NCI-H345 treated with DMSO at 0.1 percent for 48 hours (cell line): ENCODE data around the gene SBF1.
"Not testable (repeated sequence)": the region's sequence is repeated elsewhere in the genome, so short reads cannot be mapped to it uniquely, and the experiment has no call there.

ENCODE experiments used
- DNase-seq: peaks from one replicate; lab custom pipeline; 2025; ENCODE audit not compliant: unreplicated experiment; lab: John Stamatoyannopoulos, UW

SBF1 gene

GRCh38 chr22:50401907-50402306 lies 72.9 kb downstream of the SBF1 start:
- no peak for DNase-seq

GRCh38 chr22:50400931-50401330 lies 73.9 kb downstream of the SBF1 start:
- no peak for DNase-seq

- no peak for DNase-seq
These were observed 74.4 kb downstream of the SBF1 start for GRCh38 chr22:50400406-50400805.

- DNase-seq: no peak
These were observed 75.0 kb downstream of the SBF1 start for GRCh38 chr22:50399751-50400331.

GRCh38 chr22:50398831-50399648 lies 75.8 kb downstream of the SBF1 start:
- DNase-seq: no peak

GRCh38 chr22:50397371-50398060 lies 77.3 kb downstream of the SBF1 start:
- not testable (repeated sequence) for DNase-seq

- no peak for DNase-seq
These were observed 78.0 kb downstream of the SBF1 start for GRCh38 chr22:50396751-50397370.
